Psoas muscle (tissue), 8 donors: ENCODE measurements around the gene LHFPL3. TPM values are rescaled to one million over a fixed set of nuclear protein-coding genes. Genes with fewer than 3 reads are reported as not detected.

Experiments
- ATAC-seq, 4 donors: fragments of 200-7000 bp; cut with Tn5 transposase; one replicate each; pipeline ENCODE4 v1.9.1; 2020; ENCODE audit warnings: moderate library complexity in 3 of 4, mild to moderate bottlenecking in 2 of 4
- DNase-seq, 2 donors: peaks; one replicate each; pipeline ENCODE4 v3.0.0-alpha.2; 2020
- H3K27ac ChIP-seq: fragments of 200-600 bp; one replicate; pipeline ENCODE4 v1.8.0; 2022
- H3K27me3 ChIP-seq, 3 donors: fragments of 200-600 bp in 1 of 3; one replicate each; pipeline versions ENCODE4 v1.6.1 to v1.8.0; 2013 to 2022; ENCODE audit warnings: low read length in 2 of 3, mild to moderate bottlenecking in 2 of 3, moderate library complexity in 1 of 3; ENCODE audit not compliant: insufficient read depth in 3 of 3
- H3K36me3 ChIP-seq, 2 donors: fragments of 200-600 bp in 1 of 2; one replicate each; pipeline versions ENCODE4 v1.6.1 to v1.8.0; 2013 to 2022; ENCODE audit warnings: low read depth in 1 of 2, mild to moderate bottlenecking in 1 of 2, moderate library complexity in 1 of 2; ENCODE audit not compliant: insufficient read depth in 1 of 2
- H3K4me1 ChIP-seq: fragments of 200-600 bp; one replicate; pipeline ENCODE4 v1.8.0; 2022
- H3K4me3 ChIP-seq: fragments of 200-600 bp; one replicate; pipeline ENCODE4 v1.8.0; 2022; ENCODE audit warnings: mild to moderate bottlenecking
- H3K9me3 ChIP-seq: fragments of 200-600 bp; one replicate; pipeline ENCODE4 v1.8.0; 2022
- WGBS, 3 donors: extraction: QIAGEN DNeasy Blood & Tissue Kit; methylation state at CpG; one replicate each; pipeline versions ENCODE4 v1.1.6 to v1.1.7; 2013; 5-methylcytosine and 5-hydroxymethylcytosine counted together
- intact Hi-C, 2 donors: fragments of 100-400 bp; cut with DNase I; formaldehyde crosslinking; loops; one replicate each; pipeline versions ENCODE4 v1.11.0 to v1.14.2; 2022
- polyA plus RNA-seq, 3 donors: library from polyadenylated mRNA; stranded (reverse); fragments of 200-250 nt; gene quantifications; one replicate each; pipeline ENCODE4 v1.2.3, GENCODE V29; 2013
- total RNA-seq, 4 donors: library from RNA; stranded (reverse); fragmentation: NEBNext Ultra II Directional in 2 of 4; extraction: Animal tissue kit (Norgen Biotek cat#: 25700) in 2 of 4; gene quantifications; one replicate each; pipeline versions ENCODE4 v1.2.1 to v1.2.4, GENCODE V29; 2021 to 2023
- TF ChIP-seq, protein P1 (sequence below): fragments of 200-600 bp; IDR thresholded peaks from one replicate; pipeline ENCODE4 v1.8.0; 2022; ENCODE audit warnings: antibody characterized with exemption
- donor health status: healthy with polysubstance abuse.
- donor health status: DM: no; HTN: no; CAD: no; lungs with moderate emphysema.
- donor health status: Bipolar disorder and iron deficiency.
- donor health status: healthy.
- donor health status: DM: yes; HTN: yes; CAD: no.
- donor health status: DM: no; HTN: no; CAD: no.
- donor health status: DM: no; HTN: no; CAD: no.
- donor health status: DM: yes; HTN: yes; CAD: no.

Gene LHFPL3
- total and polyA plus RNA-seq, 7 donors = not detected

DNA sequence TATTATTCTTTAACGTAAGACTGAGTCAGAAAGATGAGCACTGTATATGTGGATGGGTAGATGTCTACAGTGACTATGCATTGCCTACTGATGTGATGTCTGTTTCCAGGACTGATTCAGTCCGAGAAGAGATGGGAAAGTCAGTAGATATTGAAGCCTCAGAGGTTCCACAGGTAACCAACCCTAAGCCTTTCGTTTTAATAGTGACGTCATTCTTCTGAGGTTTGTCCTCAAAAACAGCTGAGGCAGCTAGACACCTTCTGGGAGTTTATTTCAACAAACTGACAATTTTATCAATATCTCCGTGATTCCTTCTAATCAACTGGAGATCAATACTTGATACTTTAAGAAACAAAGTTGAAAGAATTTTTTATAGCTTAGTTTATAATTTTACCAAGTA lies 171.6 kb downstream of the LHFPL3 start:
- no peak for DNase-seq
- H3K27me3 ChIP-seq = no peaks in the 10 kb centered on the region
- H3K9me3 ChIP-seq = no peaks in the 10 kb centered on the region
- no peaks in the 10 kb centered on the region for H3K4me1 ChIP-seq
- TF ChIP-seq, protein P1, sequence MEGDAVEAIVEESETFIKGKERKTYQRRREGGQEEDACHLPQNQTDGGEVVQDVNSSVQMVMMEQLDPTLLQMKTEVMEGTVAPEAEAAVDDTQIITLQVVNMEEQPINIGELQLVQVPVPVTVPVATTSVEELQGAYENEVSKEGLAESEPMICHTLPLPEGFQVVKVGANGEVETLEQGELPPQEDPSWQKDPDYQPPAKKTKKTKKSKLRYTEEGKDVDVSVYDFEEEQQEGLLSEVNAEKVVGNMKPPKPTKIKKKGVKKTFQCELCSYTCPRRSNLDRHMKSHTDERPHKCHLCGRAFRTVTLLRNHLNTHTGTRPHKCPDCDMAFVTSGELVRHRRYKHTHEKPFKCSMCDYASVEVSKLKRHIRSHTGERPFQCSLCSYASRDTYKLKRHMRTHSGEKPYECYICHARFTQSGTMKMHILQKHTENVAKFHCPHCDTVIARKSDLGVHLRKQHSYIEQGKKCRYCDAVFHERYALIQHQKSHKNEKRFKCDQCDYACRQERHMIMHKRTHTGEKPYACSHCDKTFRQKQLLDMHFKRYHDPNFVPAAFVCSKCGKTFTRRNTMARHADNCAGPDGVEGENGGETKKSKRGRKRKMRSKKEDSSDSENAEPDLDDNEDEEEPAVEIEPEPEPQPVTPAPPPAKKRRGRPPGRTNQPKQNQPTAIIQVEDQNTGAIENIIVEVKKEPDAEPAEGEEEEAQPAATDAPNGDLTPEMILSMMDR = no peak
- H3K36me3 ChIP-seq = no peaks in the 10 kb centered on the region
- intact Hi-C loops = no loop called here
- no peak overlapping the region for H3K27ac ChIP-seq
- H3K4me3 ChIP-seq = no peak overlapping the region
- no peak for ATAC-seq
- 74 to 81% (median 75%) methylated on average over 5 of the region's 5 CpGs for WGBS, 3 donors

DNA sequence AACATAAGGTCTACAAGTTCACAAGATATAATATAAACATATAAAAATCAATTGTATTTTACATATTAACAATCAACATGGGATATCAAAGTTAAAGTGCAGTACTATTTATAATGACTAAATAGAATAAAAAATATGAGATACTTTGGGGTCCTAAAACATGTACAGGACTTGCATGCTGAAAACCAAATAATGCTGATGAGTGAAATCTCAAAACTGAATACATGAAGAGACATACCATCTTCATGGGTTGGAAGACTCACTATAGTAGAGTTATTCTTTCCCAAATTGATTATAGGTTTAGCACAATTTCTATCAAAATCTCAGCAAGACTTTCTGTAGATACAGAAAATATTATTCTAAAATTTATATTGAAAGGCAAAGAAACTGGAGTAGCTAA lies 181.5 kb downstream of the LHFPL3 start:
- no peaks in the 10 kb centered on the region for H3K4me1 ChIP-seq
- no peak overlapping the region for H3K4me3 ChIP-seq
- H3K27ac ChIP-seq = no peak overlapping the region
- DNase-seq (no peak), ATAC-seq (no peak)
- intact Hi-C loops = no loop called here
- TF ChIP-seq, protein P1 = no peak
- no peaks in the 10 kb centered on the region for H3K36me3 ChIP-seq
- no peaks in the 10 kb centered on the region for H3K27me3 ChIP-seq
- H3K9me3 ChIP-seq = no peaks in the 10 kb centered on the region

DNA sequence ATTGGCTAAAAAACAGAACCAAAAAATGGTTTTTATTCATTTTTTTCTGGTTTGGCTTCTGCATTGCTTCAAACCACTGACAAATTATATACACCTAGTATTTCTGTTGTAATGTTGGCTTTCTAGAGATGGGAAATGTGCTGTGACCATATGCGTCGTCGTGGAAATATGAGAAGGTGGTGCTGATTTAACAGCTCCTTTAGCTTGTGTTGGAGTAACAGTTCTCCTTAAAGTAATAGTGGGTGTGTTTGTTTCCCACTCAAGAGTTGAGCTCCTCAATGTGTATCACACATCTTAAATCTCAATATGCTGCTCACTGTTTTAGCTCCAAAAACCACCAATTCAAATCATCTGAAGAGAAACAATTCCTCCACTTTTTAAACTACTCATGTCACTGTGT lies 196.4 kb downstream of the LHFPL3 start:
- H3K36me3 ChIP-seq = no peaks in the 10 kb centered on the region
- no peaks in the 10 kb centered on the region for H3K9me3 ChIP-seq
- no peak overlapping the region for H3K27ac ChIP-seq
- H3K4me1 ChIP-seq = no peaks in the 10 kb centered on the region
- WGBS, 3 donors = 28% methylated on average over 3 of the region's 3 CpGs
- ATAC-seq (no peak), DNase-seq (no peak)
- TF ChIP-seq, protein P1 = no peak
- H3K27me3 ChIP-seq = no peaks in the 10 kb centered on the region
- intact Hi-C loops = no loop called here
- H3K4me3 ChIP-seq = no peak overlapping the region

DNA sequence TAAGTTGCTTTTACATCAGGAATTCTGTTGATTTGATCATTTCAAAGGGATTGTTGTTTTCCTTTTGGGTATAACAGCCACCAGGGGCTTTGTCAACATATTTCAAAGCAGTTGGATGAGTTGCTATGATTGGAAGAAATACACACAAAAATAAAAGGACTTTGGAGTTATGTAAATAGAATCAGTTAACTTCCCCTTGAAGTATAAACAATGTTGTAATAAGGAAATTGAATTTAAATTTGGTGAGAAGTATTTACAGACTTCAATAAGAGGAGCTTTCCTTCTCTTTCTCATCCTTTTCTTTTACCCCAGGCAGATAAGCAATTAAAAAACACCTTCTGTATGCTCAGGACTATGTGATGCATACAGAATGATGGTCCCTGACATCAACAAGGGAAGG lies 199.7 kb downstream of the LHFPL3 start:
- ATAC-seq (no peak), DNase-seq (no peak)
- TF ChIP-seq, protein P1 = no peak
- Histone ChIP-seq H3K36me3 (no peaks in the 10 kb centered on the region), H3K4me3 (no peak overlapping the region), H3K27me3 (no peaks in the 10 kb centered on the region), H3K4me1 (no peaks in the 10 kb centered on the region), H3K9me3 (no peaks in the 10 kb centered on the region), H3K27ac (no peak overlapping the region)
- intact Hi-C loops = no loop called here

DNA sequence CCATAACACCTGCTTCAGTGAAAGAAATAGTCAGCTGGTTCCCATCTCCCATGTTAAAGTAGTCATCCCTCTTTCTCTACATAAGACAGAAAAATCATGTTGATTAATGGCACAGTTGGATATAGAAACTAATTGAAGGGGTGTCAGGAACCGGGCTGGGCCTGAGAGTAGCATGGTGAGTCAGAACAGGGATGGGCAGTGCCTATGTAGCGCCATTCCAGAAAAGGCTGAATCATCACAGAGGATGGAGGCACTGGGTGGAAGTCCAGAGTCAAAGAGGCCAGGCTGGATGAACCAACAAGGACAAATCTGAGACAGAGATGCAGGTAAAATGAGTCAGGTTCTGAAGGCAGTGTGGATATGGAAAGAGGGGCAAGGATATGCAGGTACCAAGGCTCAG lies 201.2 kb downstream of the LHFPL3 start:
- ATAC-seq (no peak), DNase-seq (no peak)
- no peaks in the 10 kb centered on the region for H3K27me3 ChIP-seq
- 70 to 82% (median 80%) methylated on average over 2 of the region's 2 CpGs for WGBS, 3 donors
- no peak overlapping the region for H3K27ac ChIP-seq
- intact Hi-C loops = no loop called here
- H3K4me3 ChIP-seq = no peak overlapping the region
- H3K36me3 ChIP-seq = no peaks in the 10 kb centered on the region
- H3K4me1 ChIP-seq = no peaks in the 10 kb centered on the region
- no peaks in the 10 kb centered on the region for H3K9me3 ChIP-seq
- TF ChIP-seq, protein P1 = no peak
